ENCODE data around the gene IGLON5.

The IGLON5 gene

GRCh38 chr19:51337861-51338562 is 26.6 kb downstream of the IGLON5 start:
- no peak for DNase-seq (ENCODE audit: low read depth in 1 of 2, low spot score in 1 of 2)

DNA sequence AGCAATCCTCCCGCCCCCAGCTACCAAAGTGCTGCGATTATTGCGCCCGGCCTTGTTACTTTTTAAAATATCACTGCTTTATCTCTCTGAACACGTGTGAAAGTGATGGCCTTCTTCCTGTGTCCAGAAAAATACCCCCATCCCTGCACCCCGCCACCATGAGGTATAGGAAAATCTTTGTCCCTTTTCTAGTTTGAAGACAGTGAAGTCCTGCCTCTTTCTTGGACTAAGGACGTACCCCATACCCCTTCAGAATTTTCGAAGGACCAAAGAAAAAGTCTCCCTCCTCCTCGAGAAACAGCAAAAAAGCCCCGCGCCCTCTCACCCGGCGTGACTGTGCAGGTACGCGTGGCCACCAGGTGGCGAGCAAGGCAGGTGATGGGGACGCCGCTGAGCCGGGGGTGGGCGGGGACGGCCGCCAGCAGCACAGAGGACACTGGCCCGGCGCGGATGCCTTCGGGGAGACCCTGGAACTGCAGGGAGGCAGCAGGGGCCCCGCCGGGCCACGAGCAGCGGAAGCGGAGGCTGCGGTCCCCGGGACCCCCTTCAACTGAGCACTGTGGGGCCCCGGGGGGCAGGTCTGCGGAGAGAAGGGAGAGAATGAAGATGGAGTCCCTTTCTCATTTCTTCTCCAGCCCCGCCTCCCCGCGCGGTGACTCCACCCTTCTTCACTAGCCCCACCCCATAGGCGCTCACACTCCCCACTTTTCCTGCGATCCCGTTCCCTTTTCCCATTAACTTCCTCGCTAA is 27.3 kb downstream of the IGLON5 start:
- DNase-seq (ENCODE audit: low read depth in 1 of 2, low spot score in 1 of 2) = peak; percentile 81 to 83

GRCh38 chr19:51339313-51339686 is 27.9 kb downstream of the IGLON5 start:
- no peak for DNase-seq (ENCODE audit: low read depth in 1 of 2, low spot score in 1 of 2)

DNA sequence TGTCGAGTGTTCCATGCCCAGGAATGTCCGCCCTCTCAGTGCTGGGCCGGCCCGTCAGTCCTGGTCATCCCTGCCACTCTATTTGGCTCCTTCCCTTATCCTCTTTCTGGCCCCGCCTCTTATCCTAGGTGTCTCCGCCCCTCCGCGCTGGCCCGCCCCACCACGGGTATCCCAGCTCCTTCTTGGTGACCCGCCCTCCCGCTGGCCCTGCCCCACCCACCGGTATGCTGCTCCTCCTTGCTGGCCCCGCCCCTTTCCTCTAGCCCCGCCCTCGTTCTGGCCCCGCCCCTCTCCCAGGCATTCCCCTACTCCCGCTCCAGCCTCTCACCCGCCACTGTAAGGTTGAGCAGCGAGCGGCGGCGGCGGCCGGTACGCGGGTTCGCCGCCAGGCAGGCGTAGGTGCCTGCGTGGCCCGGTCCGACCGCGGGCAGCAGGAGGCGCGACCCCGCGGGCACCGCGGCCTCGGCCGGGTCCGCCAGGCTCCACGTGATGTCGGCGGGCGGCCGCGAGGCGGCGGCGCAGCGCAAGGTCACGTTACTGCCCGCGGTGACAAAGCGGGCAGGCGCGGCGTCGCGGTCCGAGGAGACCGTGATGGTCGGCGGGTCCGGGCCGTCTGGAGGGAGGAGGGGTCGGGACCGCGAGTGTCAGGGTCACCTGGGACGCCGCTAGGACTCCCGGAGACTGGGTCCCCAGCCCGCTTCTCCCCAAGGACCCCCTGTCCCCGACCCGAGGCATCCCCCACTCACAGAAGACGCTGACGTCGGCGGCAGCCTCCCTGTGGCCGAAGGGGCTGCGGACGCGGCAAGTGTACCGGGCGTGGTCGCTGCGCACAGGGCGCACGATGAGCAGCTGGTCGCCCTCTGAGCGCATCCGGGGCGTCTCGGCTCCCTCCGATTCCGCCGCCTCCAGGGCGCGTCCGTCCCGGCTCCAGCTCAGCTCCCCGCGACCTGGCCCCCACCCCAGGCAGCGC is 28.5 kb downstream of the IGLON5 start:
- peak; percentile 93 to 95 for DNase-seq (ENCODE audit: low read depth in 1 of 2, low spot score in 1 of 2)

DNA sequence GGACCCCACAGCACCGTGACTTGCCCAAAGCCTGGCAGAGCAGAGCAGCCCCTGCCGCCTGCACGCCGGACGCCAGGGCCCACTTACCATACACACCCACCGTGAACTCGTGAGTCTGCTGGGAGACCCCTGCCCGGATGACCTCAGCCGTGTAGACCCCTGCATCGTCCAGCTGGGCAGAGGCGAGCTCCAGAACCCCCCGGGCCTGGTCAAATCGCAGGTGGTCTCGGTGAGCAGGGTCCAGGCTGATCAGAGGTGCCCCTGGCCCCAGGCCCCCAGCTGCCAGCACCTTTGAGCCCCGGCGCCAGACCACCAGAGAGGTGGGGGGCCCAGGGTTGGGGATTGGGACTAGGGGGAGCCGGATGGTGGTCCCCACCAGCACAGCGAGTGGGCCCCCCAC is 29.6 kb downstream of the IGLON5 start:
- no peak for DNase-seq (ENCODE audit: low read depth in 1 of 2, low spot score in 1 of 2)

DNA sequence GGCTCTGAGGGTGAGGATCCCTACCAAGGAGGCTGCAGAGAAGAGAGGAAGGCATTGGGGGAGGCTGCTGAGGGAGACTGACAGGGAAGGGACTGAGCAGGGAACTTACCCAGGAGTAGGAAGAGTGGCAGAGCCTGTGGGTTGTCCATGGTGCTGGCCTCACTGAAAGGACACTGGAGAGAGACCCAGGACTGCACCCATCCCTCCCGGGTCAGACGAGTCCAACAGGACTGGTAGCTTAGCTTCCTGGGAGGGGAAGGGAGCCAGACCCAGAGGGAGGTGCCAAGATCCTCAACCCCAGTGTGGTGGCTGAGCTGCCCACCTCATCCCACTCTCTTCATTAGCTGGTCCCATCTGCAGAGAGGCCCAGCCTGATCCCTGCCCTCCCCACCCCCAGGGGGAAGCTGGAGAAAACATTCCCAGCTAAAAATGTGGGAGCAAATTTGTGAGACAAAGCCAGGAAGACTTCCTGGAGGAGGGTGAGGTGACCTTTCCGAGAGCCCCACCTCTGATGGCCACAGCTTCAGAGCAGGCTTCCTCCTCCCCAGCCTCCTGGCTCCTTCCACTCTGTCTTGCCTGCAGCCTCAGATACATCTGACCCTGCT is 30.6 kb downstream of the IGLON5 start, which contains the start of gene VSIG10L:
Gene VSIG10L, minus strand, starts transcription at position 164 of the 605 bp plus-strand sequence. Its CDS starts 15 bp downstream, at position 149.
- no peak for DNase-seq (ENCODE audit: low read depth in 1 of 2, low spot score in 1 of 2)

DNA sequence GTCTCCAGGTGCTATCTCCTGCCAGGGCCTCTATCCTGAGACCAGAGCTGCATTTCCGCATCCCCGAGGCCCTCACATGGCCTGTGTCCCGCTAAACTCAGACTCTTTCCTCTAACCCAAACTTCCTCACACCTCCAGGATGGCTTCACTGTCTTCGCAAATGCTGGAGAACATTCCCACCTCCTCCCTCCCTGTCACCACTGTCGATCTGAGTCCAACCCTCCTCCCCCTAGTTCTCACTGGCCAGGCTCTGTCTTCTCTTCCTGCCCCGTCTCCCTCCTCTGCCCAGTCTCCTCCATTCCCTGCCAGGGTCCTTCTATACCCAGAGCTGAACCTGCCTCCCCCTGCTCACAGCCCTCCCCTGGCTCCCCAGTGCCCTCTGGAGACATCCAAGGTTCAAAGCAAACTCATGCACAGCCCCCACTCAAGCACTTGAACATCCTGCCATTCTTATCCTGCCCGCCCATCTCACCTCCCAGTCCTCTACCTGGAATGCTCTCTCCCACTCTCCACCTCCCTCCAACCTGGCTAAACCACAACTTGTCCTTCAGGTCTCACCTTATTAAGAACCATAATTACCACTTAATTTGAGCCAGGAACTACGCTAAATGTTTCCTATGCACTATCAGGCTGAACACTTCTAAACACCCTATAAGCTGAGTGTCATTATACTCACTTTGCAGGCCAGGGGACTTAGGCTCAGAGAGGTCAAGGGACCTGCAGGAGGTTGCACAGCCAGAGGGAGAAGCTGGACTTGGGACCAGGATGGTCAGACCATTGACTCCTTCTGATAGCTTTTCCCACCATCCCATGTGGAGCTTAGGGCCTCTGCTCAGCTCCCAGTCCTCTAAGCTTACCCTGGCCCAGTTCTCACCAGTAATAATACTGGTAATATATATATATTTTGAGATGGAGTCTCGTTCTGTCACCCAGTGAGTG is 31.5 kb downstream of the IGLON5 start:
- DNase-seq (ENCODE audit: low read depth in 1 of 2, low spot score in 1 of 2) = no peak

DNA sequence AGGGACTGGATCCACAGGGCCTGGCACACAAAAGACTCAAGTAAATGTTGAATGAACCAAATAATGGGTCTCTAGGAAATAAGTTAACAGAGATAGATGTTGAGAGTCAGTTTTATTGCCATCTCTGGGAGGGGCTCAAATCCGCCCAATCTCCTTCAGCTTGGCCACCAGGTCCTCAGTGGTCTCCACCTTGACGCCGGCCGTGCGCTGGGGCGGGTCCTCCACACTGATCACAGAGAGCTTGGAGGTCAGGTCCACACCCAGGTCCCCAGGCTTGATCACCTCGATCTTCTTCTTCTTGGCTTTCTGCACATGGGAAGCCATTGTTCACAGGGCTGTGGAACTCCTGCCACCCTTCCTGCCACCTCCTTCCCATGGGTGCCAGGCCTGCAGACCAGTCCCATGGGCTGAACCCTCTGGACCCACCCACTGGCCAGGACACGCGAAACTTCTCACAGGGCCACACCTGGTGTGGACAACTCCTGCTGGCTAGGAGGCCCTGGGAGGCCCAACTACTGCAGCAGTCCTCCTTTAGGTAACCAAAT is 33.7 kb downstream of the IGLON5 start:
- DNase-seq (ENCODE audit: low read depth in 1 of 2, low spot score in 1 of 2) = no peak

DNA sequence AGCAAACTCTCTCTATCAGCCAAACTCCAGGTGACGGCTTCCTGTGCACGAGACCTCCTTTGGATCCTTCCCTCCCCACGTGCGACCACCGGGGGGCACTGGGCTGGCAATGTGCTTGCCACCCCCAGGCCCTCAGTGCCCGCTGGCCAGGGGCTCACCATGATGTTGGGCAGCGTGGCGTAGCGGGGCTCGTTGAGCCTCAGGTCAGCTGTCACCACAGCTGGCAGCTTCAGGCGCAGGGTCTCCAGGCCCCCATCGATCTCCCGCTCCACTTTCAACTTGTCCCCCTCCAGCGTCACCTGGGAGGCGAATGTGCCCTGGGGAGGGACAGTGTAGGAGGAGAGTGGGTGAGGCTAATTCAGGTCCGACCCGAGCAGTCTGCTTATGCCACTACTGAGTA is 35.3 kb downstream of the IGLON5 start:
- no peak for DNase-seq (ENCODE audit: low read depth in 1 of 2, low spot score in 1 of 2)

DNA sequence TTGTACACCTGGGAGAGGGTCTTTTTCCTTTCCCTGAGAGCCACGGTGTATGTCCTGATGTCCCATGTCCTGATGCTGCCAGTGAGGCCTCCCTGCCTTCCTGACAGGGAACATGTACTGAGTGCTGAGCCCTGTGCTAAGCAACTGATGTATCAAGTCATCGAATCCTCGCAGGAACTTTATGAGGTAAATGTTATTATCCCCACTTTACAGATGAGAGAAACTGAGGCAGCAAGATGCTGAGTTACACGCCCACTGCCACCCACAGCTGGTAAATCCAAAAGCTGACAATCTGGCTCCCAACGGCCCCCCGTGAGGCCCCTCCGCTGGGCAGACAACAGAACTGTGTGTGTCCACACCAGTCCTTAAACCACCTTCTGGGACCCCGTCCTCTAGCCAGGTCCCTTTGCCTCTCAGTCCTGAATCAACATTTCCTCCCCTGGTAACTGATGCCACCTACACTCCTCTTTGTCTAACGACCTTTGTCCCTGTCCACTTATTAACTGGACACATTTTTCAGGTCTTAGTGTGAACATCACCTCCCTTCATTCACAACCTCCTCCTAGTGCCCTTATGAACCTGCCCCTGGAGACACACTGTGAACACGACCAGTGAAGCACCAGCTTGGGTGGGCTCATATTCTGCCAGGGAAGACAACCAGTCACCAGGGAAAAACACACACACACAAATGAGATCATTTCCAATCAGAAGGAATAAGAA is 35.9 kb downstream of the IGLON5 start:
- no peak for DNase-seq (ENCODE audit: low read depth in 1 of 2, low spot score in 1 of 2)

- no peak for DNase-seq (ENCODE audit: low read depth in 1 of 2, low spot score in 1 of 2)
Measured at GRCh38 chr19:51351266-51351990, 40.0 kb downstream of the IGLON5 start.

- DNase-seq (ENCODE audit: low read depth in 1 of 2, low spot score in 1 of 2) = no peak
Measured at GRCh38 chr19:51352783-51353360, 41.4 kb downstream of the IGLON5 start.

GRCh38 chr19:51354103-51354741 is 42.8 kb downstream of the IGLON5 start:
- DNase-seq (ENCODE audit: low read depth in 1 of 2, low spot score in 1 of 2) = no peak

DNA sequence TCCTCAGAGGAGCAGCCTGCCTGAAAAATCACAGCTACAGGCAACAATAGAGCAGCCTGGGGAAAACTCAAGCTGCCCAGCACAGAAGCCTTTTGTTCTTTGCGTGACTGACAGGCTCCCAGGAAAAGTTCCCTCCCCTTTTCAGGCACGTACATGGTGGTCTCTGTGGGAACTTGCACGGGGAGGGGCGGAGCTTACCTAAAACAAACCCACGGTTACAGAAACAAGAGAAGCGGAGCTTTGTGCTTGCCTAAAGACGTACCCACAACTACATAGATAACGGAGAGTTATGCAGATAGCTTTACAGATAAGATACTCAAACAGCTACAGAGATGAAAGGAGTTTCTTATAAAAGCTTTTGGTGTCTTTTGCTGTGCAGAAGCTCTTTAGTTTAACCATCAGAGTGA is 43.3 kb downstream of the IGLON5 start:
- DNase-seq (ENCODE audit: low read depth in 1 of 2, low spot score in 1 of 2) = no peak

DNA sequence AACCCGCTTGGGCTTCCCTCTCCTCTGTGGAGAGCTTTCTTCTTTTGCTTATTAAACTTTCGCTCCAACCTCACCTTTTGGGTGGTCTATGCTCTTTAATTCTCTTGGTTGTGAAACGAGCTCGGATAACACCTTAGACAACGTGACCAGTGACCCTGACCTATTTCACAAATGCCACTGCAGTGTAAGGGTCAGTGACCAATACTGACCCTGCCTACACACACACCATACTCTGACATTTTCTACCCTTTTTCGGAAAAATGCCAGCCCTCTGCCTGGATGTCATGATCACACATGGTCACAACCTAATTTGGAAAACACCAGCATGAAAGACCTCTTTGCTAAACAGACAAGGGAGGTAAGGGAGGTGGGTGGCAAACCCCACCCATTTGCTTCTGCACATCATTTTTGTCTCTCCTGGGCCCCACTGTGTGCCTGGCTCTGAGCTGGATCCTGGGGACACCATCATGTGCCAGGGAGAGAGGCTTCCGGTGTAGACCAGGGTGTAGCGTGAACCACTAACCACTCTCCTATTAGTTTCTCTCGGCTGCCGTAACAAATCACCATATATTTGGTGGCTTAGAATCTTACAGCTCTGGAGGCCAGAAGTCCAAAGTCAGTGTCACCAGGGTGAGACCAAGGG is 44.8 kb downstream of the IGLON5 start:
- DNase-seq (ENCODE audit: low read depth in 1 of 2, low spot score in 1 of 2) = no peak

DNA sequence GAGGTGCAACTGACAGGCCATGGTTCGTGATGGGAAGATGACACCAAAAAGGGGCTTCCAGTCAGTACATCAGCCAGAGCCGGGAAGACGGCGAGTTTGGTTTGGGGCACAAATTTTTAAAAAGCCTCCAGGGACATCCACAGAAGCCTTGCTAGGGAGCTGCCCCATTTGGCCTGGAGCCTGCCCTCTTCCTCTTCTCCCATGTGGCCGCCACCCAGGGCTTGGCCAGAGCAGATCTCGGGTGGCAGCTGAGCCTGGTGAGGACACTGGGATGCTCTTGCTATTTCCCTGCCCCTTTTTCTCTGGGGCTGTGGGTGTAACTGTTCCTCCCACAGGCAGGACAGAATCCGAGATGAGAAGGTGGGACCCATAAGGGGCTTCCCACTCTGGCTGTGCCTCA is 46.5 kb downstream of the IGLON5 start:
- no peak for DNase-seq (ENCODE audit: low read depth in 1 of 2, low spot score in 1 of 2)

DNA sequence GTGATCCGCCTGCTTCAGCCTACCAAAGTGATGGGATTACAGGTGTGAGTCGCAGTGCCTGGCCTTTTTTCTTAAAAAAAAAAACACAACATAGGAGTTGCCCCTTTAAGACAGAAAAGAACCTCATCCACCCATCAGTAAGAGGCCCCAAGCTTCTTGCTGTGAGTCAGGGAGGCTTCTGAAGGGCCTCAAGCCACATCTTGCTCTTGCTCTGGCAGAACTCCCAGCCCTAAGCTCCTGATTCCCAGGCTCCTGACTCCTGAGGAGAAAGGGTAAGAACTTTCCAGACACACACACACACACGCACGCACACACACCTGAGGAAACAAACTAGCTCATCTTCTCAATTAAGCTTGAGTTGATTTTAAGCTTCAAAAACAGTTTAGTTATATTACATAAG is 47.9 kb downstream of the IGLON5 start:
- DNase-seq (ENCODE audit: low read depth in 1 of 2, low spot score in 1 of 2) = no peak
